AG09319 (cell line): ENCODE measurements around the gene TNFSF12.

Experiments
- DNase-seq: peaks from one replicate; pipeline ENCODE4 v3.0.0-alpha.2; 2010; ENCODE audit warnings: low read depth; ENCODE audit errors: extremely low read depth
- TF ChIP-seq, protein P1 (sequence below): IDR thresholded peaks from 2 replicates; pipeline ENCODE4 v1.5.1; 2011; ENCODE audit warnings: low read depth, mild to moderate bottlenecking, inconsistent platforms, low read length, moderate library complexity

Gene TNFSF12

DNA sequence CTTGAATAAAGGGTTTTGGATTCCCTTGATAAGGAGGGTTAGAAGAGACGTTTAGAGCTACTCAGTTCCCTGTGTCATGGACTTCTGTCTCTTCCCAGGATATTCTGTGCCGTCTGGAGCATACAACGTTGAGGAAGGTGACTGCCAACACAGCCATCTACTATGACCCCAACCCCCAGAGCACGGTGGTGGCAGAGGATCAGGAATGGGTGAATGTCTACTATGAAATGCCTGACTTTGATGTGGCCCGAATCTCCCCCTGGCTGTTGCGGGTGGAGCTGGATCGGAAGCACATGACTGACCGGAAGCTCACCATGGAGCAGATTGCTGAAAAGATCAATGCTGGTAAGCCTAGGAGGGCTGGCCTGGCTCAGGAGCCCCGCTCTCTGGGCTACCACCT is 40.0 kb upstream of the TNFSF12 start:
- no peak for DNase-seq
- TF ChIP-seq, protein P1, sequence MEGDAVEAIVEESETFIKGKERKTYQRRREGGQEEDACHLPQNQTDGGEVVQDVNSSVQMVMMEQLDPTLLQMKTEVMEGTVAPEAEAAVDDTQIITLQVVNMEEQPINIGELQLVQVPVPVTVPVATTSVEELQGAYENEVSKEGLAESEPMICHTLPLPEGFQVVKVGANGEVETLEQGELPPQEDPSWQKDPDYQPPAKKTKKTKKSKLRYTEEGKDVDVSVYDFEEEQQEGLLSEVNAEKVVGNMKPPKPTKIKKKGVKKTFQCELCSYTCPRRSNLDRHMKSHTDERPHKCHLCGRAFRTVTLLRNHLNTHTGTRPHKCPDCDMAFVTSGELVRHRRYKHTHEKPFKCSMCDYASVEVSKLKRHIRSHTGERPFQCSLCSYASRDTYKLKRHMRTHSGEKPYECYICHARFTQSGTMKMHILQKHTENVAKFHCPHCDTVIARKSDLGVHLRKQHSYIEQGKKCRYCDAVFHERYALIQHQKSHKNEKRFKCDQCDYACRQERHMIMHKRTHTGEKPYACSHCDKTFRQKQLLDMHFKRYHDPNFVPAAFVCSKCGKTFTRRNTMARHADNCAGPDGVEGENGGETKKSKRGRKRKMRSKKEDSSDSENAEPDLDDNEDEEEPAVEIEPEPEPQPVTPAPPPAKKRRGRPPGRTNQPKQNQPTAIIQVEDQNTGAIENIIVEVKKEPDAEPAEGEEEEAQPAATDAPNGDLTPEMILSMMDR, result no peak

DNA sequence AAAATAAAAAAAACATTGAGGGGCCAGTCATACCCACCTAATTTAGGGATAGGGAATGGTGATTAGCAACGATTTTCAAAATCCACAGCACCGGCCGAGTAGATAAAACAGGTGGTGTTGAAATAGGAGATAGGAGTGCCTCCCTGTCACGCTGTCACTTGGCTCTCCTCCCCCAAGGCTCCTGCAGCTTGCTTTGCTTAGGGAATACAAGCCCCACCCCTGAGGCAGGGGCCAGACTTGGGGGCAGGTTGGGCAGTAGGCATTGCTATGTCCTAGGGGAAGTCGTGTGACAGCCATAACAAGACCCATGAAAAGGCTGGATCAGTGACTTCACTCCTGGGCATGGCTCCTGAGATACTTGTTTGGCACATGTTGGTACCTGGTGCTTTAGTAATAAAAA is 38.9 kb upstream of the TNFSF12 start:
- DNase-seq, result no peak
- TF ChIP-seq, protein P1, result no peak

DNA sequence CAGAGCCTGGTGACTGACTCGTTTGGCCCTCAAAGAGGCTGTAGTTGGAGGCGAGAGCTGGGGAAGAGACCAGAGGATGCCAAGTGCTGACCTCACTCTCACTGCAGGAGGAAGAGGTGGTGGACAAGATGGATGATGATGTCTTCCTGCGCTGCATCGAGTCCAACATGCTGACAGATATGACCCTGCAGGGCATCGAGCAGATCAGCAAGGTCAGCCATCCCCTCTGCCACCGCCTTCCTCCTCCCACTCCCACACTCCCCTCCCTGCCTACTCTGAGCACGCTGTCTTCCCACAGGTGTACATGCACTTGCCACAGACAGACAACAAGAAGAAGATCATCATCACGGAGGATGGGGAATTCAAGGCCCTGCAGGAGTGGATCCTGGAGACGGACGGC is 37.8 kb upstream of the TNFSF12 start:
- TF ChIP-seq, protein P1, result no peak
- DNase-seq, result no peak

DNA sequence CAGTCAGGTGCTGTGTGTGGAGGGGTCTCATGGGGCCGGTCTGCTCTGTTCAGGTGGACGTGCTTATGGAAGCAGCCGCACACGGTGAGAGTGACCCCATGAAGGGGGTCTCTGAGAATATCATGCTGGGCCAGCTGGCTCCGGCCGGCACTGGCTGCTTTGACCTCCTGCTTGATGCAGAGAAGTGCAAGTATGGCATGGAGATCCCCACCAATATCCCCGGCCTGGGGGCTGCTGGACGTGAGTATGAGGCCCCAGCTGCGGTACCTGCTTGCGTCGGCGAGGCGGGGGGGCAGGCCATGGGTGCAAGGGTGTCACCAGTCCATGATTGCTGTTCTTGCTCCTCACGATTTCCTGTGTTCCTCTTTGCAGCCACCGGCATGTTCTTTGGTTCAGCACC is 36.8 kb upstream of the TNFSF12 start:
- TF ChIP-seq, protein P1, result no peak
- no peak for DNase-seq

DNA sequence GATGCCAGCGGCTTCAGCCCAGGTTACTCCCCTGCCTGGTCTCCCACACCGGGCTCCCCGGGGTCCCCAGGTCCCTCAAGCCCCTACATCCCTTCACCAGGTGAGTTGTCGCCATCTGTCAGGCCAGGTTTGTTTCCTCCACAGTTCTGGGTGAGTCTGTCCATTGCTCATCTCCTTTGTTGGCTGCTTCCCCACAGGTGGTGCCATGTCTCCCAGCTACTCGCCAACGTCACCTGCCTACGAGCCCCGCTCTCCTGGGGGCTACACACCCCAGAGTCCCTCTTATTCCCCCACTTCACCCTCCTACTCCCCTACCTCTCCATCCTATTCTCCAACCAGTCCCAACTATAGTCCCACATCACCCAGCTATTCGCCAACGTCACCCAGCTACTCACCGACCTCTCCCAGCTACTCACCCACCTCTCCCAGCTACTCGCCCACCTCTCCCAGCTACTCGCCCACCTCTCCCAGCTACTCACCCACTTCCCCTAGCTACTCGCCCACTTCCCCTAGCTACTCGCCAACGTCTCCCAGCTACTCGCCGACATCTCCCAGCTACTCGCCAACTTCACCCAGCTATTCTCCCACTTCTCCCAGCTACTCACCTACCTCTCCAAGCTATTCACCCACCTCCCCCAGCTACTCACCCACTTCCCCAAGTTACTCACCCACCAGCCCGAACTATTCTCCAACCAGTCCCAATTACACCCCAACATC is 35.9 kb upstream of the TNFSF12 start:
- TF ChIP-seq, protein P1, result no peak
- DNase-seq, result no peak

DNA sequence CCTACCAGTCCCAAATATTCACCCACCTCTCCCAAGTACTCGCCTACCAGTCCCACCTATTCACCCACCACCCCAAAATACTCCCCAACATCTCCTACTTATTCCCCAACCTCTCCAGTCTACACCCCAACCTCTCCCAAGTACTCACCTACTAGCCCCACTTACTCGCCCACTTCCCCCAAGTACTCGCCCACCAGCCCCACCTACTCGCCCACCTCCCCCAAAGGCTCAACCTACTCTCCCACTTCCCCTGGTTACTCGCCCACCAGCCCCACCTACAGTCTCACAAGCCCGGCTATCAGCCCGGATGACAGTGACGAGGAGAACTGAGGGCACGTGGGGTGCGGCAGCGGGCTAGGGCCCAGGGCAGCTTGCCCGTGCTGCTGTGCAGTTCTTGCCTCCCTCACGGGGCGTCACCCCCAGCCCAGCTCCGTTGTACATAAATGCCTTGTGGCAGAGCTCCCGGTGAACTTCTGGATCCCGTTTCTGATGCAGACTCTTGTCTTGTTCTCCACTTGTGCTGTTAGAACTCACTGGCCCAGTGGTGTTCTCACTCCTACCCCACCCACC is 34.9 kb upstream of the TNFSF12 start:
- TF ChIP-seq, protein P1, result no peak

DNA sequence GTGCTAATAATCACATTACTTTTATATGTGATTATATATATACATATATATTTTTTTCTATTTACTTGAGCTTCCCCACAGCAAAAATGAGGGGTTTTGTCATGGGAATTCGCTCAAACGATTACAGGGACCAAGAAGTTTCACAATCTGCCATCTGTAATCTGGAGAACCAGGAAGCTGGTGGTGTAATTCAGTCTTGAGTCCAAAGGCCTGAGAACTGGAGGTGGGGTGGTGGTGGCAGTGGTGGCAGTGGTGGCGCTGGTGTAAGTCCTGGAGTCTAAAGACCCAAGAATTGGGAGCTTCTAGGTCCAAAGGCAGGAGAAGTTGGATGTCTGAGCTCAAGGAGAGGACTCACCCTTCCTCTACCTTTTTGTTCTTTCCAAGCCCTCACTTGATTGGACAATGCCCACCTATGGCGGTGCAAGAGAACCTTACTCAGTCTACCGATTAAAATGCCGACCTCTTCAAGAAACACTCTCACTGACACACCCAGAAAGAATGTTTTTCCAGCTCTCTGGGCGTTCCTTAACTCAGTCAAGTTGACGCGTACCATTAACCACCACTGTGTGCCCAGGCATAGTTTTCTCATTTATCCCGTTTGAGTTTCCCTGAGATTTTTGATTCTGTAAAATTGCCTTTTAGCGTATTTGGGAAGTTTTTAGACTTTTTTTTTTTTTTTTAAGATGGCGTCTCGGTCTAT is 32.8 kb upstream of the TNFSF12 start:
- TF ChIP-seq, protein P1, result no peak
- DNase-seq, result no peak

More for the DNA sequence above, 34.9 kb upstream of the TNFSF12 start:
- DNase-seq, result no peak
